ENCODE results near the gene BMP5.

BMP5 gene

DNA sequence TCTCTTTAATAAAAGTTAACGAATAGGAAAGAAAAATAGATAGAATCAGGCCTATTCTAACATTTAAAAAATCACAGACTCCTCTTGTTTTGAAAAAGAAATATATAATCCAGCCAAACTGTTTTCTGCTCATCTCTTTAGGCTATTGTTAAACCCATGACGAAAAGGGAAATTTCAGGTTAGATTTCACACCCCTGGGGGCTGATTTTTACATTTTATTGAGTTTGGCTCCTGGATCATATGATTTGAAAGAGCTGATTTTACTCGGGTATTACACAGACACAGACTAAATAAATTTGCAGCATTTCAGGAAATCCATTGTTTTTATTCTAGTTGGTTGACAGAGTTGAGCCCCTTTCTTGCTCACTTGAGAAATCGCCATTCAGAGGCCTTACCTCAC lies 160.6 kb downstream of the BMP5 start:
- no peak for DNase-seq (ENCODE audit: low read depth, low spot score)

DNA sequence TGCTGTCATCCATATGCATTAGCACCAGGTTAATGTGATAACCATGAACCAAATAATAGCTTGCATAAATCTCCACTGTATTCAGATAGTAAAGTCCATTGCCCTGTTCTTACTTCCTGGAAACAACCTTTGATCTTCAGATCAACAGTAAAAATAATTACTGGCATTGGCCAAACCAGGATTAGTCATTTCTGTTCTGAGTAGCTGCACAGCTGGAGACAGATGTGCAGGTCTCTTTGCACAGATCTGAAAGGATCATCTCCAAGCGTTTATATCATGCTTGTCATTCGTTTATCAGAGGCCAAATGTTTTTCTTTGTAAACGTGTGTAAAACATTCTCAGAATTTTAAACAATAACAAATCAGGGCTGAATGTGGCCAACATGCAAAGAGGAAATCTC lies 162.0 kb downstream of the BMP5 start:
- no peak for DNase-seq (ENCODE audit: low read depth, low spot score)

DNA sequence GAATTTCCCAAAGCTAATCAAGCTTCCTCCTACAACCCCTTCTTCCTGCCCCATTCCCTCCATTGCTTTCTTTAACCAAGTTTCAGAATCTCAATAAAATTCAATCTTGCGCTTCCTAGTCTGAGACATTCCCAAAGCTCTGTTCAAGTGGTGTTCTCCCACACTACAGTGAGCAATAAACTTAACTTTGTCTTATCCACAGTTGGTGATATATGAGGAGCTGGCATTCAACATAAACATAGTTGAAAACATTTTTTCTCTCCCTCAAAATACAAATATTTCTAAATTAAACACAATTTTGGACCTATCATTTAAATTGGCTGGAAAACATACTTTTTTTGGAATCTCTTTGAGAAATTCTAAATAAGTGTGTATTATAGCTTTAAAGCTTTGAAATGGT lies 166.7 kb downstream of the BMP5 start:
- DNase-seq (ENCODE audit: low read depth, low spot score): no peak

DNA sequence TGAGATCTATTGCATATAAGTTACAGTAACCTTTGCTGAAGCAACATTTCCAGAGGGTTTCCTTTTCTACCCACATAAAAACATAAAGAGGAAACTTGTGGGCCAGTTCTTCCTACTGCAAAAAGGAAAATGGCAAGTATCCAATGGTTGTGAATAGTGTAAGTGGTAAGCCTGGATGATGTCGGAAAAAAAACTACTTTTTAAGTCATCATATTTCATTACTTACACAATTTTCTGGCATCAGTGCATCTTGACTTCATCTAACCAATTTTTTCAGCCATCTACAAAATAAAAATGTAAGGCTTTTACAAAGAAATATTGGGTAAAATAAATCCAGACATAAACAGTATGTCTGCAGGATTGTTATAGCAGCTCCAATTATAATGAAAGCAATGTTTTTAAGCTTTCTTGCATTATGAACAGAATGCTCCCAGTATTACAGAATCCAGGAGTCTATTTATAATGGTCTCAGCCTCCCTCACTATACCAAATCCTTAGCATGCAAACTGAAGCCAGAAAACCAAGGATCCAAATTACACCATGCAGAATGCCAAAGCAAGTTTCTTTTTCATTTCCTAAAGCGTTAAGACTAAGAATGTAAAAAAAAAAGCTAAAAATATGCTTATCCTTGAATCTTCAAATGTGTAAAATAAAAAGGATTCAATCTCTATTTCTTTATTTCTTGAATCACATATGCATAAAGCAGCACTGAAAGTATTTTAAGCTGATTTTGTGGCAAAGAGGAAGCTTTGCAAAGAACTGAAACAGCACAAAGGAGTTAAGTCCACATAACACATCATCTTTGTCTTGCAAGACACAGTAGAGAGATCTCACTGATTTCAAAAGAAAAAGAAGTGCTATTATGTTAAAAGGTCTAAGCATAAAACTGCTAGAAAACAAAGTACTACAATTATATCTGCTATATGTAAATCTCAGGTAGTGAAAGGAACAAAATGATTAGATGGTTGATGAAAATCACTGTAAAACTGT lies 169.6 kb downstream of the BMP5 start:
- DNase-seq (ENCODE audit: low read depth, low spot score): no peak

DNA sequence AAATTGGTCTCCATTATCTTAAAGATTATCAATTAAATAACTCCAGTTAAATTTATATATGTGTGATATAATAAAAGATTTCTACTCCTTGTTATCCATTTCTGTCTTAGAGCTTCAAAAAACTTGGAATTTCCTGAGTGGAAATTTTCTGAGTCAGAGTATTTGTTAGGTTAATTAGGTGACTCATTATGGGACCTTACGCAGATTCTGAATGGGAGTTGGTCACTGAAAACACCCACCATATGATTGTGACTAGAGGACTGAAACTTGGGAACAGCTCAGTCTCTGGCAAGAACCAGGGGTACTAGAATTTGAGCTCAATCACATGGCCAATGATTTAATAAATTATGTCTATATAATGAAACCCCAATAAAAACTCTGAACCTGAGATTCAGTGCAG lies 171.0 kb downstream of the BMP5 start:
- peak; percentile 68 for DNase-seq (ENCODE audit: low read depth, low spot score)
